IPS-NIHi7 (cell line): ENCODE measurements around the gene LRP2.

Experiments used
- DNase-seq: peaks from one replicate; pipeline ENCODE4 v3.0.0; 2012; ENCODE audit warnings: mixed read lengths; ENCODE audit errors: extremely low spot score

Gene LRP2

DNA sequence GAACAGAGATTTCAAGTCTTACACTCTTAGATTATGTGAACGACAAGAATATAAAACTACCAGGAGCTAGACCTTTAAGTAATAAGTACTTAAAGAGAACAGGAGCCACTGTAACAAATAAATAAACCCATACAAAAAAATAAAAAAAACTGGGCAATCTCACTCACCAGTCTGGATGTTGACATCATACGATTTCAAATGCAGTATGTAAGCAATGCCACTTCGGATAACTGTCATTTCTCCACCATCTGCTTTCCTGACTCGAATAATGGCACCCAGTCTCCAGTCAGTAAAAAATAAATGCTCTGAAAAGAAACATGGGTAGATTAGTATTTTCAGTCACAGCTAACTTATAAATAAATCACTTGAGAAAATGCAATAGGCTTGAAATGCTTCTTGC, 115.1 kb downstream of the LRP2 start:
- DNase-seq: no peak

DNA sequence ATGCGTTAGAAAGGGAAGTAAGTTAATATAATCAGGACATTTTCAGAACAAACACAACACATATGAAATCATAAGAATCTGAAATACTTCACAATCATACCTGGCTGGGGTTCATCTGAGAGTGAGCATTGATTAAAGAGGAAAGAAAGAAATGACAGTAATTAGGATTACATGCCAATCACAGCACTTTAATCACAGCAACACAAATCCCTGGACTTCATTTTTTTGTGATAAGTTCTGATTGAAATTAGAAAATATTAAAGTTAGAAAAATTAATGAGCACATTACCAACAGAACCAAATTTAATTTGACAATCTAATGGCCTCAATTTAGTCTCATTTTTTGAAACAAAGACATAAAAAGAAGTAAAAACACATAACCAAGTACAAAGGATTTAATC, 121.9 kb downstream of the LRP2 start:
- DNase-seq: no peak

DNA sequence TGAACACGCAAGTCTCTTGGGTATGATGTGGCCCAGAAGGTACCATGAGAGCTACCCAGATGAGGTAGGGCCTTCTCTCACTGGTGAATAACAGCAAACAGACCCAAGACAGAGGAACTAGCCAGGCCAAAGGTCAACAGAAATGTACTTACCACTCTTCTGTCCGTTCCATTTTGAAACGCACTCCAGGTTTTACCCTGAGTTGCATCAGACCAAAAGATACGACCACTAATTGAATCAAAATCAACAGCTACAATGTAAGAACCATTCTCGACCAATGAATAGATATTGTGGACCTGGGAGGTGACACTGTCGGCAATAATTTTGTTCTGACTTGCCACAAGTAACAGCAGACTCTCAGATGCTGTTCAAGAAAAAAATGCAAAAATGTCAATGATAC, 124.4 kb downstream of the LRP2 start:
- DNase-seq: no peak

DNA sequence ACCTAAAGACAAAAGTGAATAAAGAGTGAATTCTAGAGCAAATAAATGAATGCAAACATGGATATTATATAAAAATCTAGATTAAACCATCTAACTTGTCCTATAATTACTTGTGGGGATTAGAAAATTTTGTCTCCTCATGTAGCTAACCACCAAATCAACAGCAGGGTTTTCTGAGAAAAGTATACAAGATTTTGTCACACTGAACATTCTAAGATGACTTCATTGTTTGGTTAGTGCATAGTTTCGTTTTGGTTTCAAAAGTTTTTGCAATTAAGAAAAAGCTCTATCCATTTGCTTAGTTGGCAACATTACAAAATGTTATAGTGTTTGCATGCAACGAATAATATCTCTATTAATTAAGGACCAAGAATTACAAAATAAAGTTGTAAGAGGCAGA, 125.0 kb downstream of the LRP2 start:
- no peak for DNase-seq

DNA sequence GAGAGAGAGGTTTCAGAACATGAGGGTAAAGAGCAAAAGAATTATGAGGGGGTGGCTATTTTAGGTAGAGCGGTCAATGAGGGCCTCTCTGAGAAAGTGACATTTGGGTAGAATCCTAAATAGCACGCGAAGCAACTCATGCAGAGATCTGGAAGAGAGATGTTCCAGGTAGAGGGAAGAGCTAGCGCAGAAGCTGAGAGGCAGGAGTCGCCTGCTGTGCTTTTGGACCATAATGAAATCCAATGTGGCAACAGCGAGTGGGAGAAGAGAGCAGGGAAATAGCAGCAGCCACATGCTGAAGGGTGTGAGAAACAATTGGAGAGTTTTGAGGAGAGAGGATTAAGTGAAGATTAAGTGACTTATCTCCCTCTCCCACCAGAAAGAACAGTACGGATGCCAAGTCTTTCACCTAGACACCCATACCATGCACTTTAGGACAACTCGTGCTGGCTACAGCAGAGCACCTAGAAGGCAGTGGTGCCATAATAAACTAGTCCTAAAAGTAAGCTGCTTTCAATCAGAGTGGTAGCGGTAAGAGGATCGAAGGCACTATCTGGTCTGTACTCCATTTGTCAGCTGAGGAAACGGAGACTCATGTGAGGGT, 129.7 kb downstream of the LRP2 start:
- DNase-seq: no peak

DNA sequence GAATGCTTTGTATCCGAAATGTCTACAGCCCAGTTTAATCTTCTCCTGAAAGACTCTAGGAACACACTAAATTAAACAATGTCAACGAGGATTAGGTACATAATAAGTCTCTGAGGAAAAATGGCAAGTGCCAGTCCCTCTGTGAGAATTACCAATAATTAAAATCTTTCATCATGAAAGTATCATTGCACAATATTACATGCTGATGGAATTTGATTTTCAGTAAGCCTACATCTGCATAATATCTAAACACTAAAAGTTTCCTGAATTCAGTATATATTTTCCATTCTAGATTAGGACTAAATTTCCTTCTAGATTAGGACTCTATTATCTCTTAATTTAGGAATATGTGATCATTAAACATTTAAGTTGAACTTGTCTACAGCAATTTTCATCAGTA, 132.1 kb downstream of the LRP2 start:
- no peak for DNase-seq

DNA sequence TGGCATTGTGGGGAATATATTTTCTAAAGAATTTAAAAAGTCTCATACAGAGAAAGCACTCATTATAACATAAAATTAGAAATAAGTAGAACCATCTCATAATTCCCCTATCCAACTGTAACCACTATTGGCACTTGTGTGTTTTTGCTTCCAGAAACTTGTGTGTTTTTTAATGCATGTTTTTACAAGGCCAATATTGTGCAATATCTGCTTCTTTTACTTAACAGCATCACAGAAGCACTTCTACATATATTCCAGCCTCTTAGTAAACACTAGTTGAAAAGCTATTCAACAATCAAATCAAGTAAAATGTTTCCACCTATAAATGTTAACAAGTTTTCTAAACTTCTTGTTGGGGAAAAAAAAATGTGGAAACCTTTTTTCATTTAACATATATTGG, 132.7 kb downstream of the LRP2 start:
- DNase-seq: no peak

DNA sequence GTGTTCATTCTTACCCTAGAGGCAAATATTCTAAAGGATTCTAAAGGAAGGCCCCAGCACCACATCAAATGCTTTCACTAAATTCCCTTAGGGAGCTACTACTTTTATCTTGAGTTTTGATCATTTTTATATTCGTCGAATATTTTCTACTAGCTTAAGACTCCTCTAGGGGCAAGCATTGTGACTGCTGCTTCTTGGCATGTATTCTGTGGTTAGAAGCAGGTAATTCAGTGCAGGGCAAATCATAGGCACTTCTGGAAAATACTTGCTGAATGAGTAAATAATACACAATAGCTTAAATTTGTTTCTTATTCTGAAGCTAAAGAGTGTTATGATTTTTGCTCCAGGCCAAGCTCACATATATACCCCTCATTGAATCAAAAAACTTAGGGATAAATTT, 136.4 kb downstream of the LRP2 start:
- DNase-seq: no peak

DNA sequence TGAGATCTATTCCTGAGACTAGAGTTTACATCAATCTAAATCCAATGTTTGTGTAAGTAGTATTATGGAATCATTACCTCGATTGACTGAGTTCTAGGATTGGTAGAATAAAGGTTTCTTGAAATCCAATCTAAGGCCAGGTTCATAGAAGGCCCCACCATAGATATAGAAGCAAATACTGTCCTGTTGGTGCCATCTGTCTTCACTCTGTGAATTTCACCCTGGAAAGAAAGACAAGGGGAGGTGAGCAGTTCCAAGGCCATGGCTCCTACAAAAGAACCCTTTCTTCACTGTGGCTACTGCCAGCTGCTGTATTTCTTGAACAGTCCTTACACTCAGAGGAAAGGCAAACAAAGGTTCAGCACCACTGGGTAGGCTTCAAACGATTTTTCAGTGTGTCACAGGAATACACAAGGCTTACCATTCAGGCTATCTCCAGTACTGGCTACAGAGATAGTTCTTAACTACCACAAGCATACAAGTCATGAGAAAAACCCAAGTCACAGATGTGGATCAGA, 137.0 kb downstream of the LRP2 start:
- DNase-seq: no peak

DNA sequence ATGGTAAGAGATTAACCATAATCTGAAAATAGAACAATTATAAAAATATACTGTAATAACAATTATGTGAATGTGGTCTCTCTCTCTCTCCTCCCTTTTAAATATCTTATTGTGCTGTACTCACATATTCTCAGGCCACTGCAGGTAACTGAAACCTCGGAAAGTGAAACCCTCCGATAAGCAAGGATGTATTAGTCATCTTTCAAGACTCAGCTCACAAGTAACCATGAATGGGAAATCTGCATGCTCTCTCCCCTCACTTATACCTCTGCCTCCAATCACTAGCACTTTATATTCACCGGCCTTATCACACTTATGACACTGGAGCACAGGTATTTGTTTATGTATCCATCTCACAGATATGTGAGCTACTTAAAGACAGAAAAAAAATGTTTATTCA, 139.7 kb downstream of the LRP2 start:
- DNase-seq: no peak

DNA sequence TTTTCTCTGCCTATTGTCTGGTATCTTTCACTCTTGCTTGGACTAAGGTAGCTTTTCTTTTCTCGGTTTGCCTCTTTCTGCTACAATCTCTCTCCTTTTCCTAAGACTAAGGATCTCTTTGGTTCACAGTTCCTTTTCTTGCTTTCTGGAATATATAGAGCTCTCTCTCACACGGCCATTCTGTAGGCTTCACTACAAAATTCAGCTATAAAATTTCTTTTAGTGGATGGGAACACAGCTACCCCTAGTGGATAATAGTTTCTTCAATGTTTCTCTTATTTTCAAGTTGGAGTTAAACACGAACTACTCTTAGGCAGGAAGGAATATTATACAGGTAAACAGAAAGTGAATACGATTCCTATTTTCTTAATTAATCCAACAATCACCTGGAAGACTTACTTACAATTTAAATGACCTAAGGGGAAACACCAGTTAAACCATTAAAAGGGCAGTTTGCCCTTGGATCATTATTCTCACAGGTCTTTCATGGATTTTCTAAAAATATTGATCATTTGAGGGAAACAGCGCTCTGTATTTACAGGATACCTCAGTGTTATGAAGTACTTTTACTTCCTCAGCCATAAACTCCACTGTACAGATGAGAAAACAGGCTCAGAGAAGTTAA, 140.5 kb downstream of the LRP2 start:
- peak; percentile 26 for DNase-seq

DNA sequence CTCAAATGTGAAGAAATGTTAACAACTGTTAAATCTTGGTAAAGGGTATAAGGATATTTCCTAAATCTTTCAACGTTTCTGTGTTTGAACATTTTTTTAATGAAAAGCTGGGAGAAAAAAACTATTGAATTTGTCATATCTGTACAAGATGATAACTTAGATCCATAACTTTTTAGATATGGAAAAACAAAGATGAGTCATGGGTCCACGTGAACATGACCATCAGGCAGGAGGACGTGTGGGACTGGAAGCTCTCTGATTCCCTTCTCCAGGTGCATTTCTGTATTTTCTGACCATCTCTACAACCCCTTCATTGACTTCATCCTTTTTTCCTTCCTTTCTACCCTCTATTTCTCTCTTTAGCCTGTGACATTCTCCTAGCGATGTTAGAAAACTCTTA, 151.4 kb downstream of the LRP2 start:
- DNase-seq: no peak

DNA sequence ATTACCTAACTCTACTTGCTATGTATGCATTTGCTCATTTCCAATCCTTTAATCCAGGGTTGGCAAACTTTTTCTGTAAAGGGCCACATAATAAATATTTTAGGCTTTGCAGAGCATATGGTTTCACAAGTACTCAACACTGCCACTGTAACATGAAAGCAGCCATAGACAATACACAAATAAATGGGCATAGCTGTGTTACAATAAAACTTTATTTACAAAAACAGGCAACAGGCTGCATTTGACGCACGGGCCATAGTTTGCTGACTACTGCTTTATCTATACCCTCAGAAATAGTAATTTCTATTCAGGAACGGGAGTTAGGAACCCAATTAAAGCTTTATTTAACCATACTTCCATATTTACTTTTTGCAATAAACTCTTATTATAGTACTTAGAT, 154.3 kb downstream of the LRP2 start:
- no peak for DNase-seq

DNA sequence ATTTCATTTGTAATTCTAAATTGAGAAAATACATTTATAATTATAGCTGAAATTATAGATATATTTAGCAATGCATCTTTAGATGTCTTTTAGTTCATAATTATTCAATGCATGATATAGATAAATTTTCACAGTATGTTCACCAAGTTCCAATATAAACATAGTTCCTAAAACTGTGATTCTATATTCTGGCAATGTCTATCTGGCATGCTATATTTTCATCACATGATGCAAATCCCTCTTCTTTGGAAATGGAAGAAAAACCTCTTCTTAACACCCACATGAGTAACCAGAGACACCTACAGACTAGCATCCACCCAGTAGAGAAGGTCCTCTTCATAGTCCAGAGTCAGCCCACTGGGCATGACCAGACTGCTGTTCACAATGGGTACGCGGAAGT, 157.2 kb downstream of the LRP2 start:
- no peak for DNase-seq

DNA sequence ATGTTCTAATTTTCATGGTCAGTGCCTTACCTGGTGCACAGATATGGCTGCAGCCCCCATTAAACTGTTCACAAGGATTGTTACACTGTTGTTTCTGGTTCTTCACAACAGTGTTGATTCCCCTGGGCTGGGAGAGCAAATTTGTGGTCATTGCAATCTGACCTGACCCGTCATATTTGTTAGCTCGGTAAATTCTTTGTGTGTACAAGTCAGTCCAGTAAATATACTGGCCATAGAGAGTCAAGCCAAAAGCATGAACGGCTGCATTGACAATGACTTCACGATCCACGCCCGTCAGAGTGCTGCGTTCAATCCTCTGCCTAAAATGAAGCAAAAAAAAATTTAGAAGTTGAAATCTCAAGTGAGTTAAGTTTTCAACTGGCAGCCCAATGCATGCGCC, 158.4 kb downstream of the LRP2 start:
- DNase-seq: no peak

DNA sequence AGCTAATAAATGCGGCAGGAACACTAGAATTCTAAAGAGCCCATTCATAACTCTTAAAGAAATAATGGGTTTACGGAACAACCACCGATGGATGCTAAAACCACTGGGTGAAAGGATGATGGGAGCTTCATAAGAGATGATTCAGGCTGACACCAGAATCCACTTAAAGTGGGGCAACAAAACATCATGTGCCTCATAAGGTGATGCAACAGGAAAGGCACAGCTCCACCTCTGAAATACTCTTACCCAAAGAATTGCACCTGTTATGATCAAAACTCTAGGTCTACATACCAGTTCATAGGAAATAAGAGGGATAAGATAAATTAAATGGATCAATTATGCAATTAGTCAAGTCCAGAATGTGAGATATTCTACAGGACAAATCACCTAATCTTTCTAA, 161.6 kb downstream of the LRP2 start:
- no peak for DNase-seq

DNA sequence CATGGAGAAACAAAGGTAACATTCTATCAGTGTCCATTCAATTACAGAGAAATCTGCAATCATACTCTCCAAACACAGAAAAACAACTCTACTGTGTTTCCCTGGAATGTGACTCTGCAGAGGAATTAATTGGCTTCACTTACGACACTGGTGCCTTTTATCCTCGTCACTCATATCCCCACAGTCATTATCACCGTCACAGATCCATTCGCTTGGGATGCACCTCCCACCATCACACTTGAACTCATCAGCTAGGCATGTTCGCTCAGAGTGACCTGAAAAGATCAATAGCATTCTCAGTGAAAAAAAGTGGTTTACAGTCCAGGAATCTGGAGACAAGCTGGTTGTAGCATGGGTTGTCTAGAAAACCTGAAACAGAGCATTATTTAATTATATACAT, 168.7 kb downstream of the LRP2 start:
- DNase-seq: no peak

DNA sequence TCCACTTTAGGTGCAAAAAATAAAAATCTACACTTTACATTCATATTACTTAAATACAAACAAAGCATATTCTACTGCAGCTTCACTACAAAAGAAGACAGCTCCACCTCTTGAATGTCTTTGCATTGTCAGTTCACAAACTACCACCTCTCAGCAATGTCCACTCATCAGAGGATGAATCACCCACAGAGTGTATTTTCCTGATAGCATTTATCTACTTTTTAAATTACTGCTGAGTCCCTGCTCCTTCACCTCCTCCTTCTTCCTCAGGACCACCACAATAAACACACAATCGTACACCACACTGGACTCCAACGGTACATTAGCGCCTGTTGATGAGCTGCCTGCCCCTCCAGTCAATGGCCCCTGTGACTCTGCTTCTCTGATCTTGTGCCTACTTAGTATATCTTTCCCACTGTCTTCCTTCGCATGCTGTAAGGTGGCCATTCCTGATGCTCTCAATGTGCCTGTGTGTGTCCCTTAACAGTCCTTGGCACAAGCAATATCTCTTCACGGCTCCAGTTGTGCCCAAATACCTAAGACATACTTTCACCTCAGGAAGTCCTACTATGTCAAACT, 172.0 kb downstream of the LRP2 start:
- no peak for DNase-seq

DNA sequence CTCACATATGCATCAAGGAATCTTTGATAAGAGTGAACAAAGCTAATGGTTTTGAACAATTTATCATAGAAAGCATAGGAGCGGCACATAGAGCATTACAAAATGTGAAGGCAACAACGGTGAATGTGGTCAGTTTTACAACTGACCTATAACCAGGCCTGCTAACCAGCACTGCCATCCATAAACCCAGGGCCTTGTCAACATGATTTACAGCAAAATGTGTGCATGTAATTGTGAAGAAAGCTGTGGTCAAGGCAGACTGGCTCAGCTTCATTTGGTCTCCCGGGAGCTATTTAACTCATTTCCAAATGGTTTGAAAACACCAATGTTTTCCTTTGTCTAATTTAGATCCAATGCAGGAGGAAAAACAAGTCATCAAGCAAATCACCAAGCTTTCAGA, 173.2 kb downstream of the LRP2 start:
- DNase-seq: no peak

DNA sequence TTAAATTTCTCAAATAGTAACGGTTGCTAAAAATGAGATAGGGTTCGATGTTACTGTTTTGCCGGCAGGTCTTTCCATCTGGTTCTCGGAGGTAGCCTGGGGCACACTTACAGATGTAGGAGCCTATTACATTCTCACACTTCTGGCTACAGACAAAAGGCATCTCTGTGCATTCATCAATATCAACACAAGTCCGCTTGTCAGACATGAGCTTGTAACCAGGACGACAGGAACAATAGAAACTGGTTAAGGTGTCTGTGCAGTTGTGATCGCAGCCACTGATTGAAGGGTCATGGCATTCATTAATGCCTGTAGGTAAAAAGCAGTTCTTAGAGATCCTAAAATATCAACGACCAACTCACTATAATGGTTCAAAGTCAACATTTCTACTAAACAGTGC, 176.6 kb downstream of the LRP2 start:
- DNase-seq: no peak

DNA sequence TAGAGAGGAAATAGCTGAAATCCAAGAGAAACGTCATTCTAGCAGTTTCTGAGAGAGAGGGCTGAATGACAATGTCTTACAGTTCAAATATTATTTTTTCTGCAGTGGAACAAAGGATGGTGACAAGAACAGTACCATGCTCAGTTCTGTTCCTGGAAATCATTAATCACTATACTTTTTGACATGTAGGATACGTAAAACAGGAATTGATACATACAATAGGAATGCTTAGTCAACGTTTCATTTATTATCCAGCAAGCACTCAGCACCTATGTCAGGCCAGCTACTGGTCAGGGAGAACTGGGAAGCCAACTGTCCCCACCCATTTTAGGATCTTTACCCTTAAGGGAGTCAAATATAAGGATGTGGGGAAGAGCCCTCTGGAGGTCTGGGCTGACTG, 178.3 kb downstream of the LRP2 start:
- DNase-seq: no peak

DNA sequence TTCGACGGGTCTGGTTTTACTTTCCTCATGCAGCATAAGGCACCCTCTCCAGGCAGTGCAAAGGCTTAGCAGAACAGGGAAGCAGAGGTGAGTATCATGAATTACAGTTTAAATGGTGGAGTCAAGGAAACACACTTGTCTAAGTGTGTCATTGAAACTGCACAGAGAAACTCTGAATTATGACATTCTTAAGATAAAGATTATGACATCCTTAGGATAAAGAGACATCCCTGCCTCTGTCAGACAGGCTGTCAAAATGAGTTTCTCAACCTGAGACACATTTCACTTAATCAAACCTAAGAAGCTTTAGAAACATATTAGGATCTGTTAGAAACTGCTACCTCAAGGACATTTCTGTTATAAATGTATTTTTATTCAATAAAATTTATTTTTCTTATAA, 179.8 kb downstream of the LRP2 start:
- DNase-seq: no peak

DNA sequence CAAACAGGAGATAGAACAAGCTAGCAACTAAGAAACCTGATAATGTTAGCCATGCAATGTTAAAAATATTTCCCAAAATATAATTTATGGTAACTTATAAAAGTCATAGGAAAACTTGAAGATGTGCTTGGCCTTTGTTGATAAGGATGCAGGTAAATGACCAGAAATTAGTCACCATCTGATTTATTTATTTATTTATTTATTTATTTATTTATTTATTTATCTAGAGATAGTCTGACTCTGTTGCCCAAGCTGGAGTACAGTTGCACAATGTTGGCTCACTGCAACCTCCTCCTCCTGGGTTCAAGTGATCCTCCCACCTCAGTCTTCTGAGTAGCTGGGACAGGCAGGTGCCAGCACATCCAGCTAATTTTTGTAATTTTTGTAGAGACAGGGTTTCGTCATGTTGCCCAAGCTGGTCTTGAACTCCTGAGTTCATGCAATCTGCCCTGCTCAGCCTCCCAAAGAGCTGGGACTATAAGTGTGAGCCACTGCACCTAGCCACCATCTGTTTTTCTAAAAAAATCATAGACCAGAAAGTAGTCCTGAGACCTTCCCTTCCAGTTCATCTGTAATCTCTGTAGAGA, 183.4 kb downstream of the LRP2 start:
- DNase-seq: no peak
